HG03039 (cell line): ENCODE data around the gene ZBTB7A.

Experiments
- ATAC-seq: cut with Tn5 transposase; IDR thresholded peaks from one replicate; pipeline ENCODE4 v1.9.1; 2021; ENCODE audit warnings: mild to moderate bottlenecking, moderate library complexity; ENCODE audit not compliant: unreplicated experiment

The ZBTB7A gene

DNA sequence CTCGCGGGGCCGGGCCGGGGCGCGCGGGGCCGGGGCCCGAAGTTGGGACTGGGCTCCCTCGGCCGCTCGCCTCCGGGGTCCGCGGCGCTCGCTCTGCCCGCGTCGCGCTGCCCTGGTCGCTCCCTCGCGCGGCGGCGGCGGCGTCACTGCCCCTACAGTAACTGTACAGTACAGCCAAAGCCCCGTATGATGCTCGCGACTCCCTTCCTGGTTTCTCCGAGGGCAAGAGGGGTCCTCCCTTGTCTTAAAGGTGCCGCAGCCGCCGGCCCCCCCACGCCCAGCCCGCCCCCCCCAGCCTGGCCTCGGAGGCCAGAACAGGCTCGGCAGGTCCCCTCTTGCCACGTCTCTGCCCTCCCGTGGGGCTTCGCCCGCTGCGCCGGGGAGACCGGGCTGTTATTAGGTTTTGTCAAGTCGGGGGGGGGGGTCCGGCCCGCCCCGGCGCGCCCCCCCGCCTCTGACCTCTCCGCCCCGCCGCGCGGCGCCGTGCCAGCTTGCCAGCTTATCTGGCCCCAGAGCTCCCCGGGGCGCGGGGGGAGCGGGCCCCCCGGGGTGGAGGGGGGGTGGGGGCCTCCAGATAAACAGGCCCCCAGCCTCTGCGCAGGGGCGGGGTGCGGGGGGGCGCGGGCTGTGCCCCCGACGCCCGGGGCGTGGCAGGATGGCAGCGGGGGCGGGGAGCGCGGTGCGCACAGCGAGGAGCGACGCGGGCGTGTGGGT lies at the start of gene ZBTB7A:
Gene ZBTB7A (minus strand): TSS at position 218 of the 714 bp plus-strand sequence. CDS start 11,667 bp downstream, outside the sequence.
- ATAC-seq: no peak

DNA sequence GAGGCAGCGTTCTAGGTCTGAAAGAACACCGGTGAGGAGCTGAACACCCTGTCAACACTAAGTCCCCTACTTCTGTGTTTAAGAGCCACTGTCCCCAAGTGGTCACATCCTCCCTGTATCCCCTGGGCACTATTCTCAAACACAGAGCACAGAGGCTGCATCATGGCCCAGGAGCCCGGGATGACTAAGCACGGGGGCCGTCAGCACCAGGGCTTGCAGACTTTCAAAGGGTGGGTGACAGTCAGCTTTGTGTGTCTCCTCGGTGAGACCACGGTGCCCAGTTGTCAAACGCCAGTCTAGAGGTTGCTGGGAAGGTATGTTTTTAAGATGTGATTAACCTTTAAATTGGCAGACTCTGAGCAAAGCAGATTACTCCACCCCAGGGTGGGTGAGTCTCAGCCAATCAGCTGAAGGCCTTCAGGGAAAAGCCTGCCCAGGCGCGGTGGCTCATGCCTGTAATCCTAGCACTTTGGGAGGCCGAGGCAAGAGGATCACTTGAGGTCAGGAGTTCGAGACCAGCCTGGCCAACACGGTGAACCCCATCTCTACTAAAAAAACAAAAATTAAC lies 49.2 kb upstream of the ZBTB7A start:
- no peak for ATAC-seq

DNA sequence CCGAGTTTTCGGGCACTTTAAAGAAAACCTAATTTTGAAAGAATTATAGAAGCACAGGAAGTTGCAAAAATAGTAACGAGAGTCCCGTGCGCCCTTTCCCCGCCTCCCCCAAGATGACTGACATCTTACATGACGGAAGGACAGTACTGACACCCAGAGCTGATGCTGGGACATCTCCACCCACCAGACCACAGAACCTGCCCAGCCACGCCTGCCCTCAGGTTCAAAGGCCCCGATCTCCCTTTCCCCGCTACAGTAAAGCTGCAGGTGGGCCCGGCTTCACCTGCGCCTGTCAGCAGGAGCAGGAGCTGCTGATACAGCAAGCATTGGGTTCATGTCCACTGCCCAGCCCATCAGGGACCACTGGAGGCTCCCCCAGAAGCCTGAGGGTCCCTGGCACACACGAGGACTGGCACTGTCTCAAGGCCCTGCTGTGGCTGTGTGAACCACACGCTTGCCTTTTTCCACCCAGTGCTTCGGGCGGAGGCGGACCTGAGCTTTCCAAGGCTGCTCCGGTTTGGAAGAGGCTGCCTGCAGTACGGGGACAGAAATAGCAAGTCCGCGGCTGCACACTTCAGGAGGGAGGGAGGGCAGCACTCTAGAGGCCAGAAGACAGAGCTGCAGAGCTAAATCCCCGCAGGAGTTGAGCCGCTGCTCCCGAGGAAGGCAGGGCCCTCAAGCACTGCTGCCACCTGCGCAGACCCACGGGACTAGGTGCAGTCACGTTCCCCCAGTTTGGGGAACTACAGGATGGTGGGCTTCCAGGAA lies 48.5 kb upstream of the ZBTB7A start:
- no peak for ATAC-seq

- no peak for ATAC-seq
Observed at GRCh38 chr19:4114181-4114580, 47.5 kb upstream of the ZBTB7A start.

DNA sequence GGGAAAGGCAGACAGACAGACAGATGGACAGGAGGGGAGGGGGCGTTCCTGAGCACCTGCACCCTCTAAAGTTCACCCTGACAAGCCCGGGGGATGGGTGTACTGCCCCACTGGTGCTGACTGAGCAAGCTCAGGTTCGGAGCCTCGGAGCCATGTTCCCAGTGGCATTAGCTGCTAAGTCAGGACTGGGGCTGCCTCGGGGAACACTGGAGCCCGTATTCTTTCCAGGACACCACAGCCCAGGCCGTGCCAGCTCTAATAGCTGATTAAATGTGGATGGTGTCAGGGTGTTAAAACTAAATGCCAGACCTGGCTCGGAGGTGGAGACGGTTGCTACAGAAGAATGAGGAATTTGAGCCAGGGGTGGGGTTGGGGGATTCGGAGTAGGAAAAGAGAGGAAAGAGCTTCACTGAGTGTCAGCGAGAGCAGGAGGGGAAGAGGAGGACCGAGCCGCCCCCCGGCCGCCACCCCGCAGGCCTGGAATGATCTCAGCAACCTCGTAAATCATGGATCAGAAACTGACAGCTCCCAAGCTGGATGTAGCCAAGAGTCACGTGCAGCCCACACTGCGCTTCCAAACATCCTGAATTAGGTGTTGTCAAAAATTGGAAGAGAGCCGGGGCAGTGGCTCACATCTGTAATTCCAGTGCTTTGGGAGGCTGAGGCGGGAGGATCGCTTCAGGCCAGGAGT lies 46.8 kb upstream of the ZBTB7A start:
- ATAC-seq: no peak

DNA sequence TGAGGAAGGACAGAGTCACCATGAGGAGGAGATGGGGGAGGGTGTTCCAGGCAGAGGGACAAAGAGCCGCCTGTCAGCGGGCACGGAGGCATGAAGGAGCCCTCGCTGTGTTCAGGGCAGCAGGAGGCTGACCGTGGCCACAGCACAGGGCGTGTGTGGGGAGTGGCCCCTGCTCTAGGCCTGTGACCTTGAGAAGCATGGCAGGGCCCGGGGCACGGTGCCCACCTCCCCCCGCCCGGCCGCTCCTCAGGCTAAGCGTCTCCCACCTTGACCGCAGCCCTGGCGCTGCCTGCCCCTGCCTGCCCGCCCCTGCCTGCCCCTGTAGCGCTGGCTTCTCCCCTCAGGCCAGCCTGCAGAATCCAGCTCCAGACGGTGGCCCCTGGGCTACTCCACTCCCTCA lies 45.7 kb upstream of the ZBTB7A start:
- no peak for ATAC-seq

GRCh38 chr19:4109626-4109945 lies 42.9 kb upstream of the ZBTB7A start:
- no peak for ATAC-seq

GRCh38 chr19:4108767-4109625 lies 42.3 kb upstream of the ZBTB7A start:
- ATAC-seq: no peak

DNA sequence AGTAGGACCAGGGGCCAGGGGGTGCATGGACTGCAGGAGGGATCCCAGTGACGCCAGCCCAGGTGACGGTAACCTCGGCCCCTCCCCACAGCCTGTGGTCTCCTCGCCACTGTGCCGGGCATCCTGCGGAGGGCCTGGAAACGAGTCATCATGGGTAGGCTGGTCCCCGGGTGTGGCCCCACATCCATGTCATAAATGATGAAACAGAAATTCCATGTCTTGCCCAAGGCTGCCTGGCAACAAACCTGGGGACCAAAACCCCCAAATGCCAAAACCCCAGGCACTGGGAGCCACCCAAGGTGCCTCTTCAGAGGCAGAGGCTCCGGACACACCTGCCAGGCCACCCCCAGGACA lies 36.4 kb upstream of the ZBTB7A start:
- no peak for ATAC-seq

GRCh38 chr19:4102339-4103079 lies 35.8 kb upstream of the ZBTB7A start:
- ATAC-seq: no peak

- ATAC-seq: no peak
Observed at GRCh38 chr19:4101496-4101770, 34.7 kb upstream of the ZBTB7A start.

DNA sequence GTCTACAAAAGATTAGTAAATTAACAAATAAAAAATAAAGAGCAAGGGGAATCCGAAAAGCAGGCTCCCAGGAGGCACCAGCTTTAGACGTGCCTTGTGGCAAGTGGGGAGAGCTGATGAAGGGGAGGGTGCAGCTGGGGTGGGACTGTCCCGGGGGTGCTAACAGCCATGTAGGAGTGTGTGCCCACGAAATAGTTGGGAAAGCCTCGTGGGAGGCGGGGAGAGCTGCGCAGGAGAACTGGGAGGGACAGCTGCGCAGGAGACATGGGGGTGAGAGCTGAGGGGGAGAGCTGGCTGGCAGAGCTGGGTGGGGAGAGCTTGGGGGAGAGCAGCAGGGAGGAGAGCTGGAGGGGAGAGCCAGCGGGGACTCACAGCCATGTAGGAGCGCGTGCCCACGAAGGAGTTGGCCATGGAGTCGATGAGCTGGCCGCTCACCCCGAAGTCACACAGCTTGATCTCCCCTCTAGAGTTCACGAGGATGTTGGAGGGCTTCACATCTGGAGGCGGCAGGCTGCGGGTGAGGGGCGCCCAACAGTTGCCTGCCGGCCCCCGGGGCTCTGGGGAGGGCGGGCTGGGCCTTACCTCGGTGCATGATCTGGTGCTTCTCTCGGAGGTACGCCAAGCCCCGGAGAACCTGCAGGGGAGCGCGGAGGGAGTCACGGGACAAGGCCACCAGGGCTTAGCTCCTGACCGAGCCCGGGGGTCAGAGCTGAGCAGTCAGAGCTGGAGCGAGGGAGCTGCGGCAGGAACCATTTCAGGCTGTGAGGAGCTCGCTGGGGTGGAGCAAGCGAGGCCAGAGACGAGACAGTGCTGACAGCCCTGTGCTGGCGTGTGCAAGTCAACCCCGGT lies 34.2 kb upstream of the ZBTB7A start:
- no peak for ATAC-seq

DNA sequence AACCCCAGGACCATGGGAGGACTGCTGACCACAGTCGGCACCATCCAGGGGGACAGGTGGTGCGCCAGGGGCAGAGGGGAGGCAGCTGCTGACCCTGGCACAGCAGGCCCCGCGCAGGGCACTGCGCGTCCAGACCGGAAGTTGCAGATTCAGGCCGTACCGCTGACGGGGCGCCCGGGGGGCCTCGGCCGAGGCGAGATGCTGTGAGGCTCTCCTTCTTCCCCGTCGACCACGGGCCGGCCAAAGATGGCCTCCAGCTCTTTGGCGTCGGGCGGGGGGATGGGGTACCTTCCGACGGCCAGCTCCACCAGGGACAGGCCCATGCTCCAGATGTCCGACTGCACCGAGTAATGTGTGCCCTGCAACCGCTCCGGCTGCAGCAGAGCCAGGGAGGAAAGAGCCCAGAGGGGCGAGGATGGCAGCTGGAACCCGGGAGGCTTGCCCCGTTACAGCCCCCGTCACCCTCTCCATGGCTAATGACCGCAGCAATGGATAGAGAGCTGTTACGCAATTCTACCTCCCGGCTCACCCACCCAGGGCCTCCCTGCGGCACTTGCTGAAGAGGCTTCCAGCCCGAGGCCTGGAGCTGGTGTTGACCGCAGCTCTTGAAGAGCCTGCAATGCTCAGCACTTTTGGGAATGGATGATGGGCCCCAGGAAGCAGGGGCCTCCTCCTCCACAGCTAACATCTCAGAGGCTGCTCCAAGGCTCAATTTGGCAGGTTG lies 32.5 kb upstream of the ZBTB7A start:
- no peak for ATAC-seq

GRCh38 chr19:4098493-4098892 lies 31.8 kb upstream of the ZBTB7A start:
- ATAC-seq: no peak

- no peak for ATAC-seq
Observed at GRCh38 chr19:4097501-4097900, 30.8 kb upstream of the ZBTB7A start.

- ATAC-seq: no peak
Observed at GRCh38 chr19:4096049-4096892, 29.6 kb upstream of the ZBTB7A start.

DNA sequence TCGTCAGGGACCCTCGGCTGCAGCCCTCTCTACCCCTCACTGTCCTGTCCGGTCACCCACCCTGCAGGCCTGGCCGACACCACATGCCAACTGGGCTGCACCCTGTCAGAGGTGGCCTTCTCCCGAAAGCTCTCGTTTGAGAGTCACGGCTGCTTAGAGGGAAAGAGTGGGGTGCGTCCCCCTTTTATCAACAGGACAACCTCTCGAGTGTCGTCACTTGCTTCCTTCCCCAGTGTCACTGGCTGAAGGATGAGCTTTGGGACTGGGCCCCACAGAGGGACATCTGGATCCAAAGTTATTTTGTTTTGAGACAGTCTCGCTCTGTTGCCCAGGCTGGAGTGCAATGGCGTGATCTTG lies 28.8 kb upstream of the ZBTB7A start:
- ATAC-seq: no peak
